Hepatocyte (in vitro differentiated cells): ENCODE results near the gene PTPRN2. TPM values are rescaled to one million over a fixed set of nuclear protein-coding genes. Genes with fewer than 3 reads are reported as not detected.

ENCODE experiments used
- DNase-seq: peaks from one replicate; pipeline ENCODE4 v3.0.0-alpha.2; 2016; ENCODE audit warnings: low spot score
- H2AFZ ChIP-seq: fragments of 200-600 bp; sonication (generic); 2 replicates; pipeline ENCODE4 v1.6.0; 2016; ENCODE audit warnings: antibody characterized with exemption, mild to moderate bottlenecking
- H3K27ac ChIP-seq: fragments of 200-600 bp; sonication (generic); 2 replicates; pipeline ENCODE4 v1.5.1; 2016; ENCODE audit warnings: mild to moderate bottlenecking
- H3K27me3 ChIP-seq: fragments of 200-600 bp; sonication (generic); 2 replicates; pipeline ENCODE4 v1.6.1; 2016
- H3K36me3 ChIP-seq: fragments of 200-600 bp; sonication (generic); replicated peaks from 2 replicates; pipeline ENCODE4 v1.5.1; 2016; ENCODE audit warnings: low read depth; ENCODE audit not compliant: insufficient read depth
- H3K4me1 ChIP-seq: fragments of 200-600 bp; sonication (generic); 2 replicates; pipeline ENCODE4 v1.5.1; 2016; ENCODE audit warnings: mild to moderate bottlenecking, moderate library complexity; ENCODE audit not compliant: insufficient read depth
- H3K4me2 ChIP-seq: fragments of 200-600 bp; sonication (generic); 2 replicates; pipeline ENCODE4 v1.6.0; 2016
- H3K4me3 ChIP-seq: fragments of 200-600 bp; sonication (generic); 2 replicates; pipeline ENCODE4 v1.5.1; 2016; ENCODE audit warnings: mild to moderate bottlenecking
- H3K79me2 ChIP-seq: fragments of 200-600 bp; sonication (generic); 2 replicates; pipeline ENCODE4 v1.6.0; 2017; ENCODE audit warnings: mild to moderate bottlenecking
- H3K9me2 ChIP-seq: fragments of 200-600 bp; sonication (generic); replicated peaks from 2 replicates; pipeline ENCODE4 v1.6.0; 2017; ENCODE audit warnings: mild to moderate bottlenecking; ENCODE audit not compliant: insufficient read depth
- H3K9me3 ChIP-seq: fragments of 200-600 bp; sonication (generic); 2 replicates; pipeline ENCODE4 v1.5.1; 2016; ENCODE audit warnings: low read depth, mild to moderate bottlenecking
- H4K20me1 ChIP-seq: fragments of 200-600 bp; sonication (generic); 2 replicates; pipeline ENCODE4 v1.6.0; 2016; ENCODE audit warnings: mild to moderate bottlenecking; ENCODE audit not compliant: insufficient read depth, poor library complexity, severe bottlenecking
- CTCF ChIP-seq: fragments of 200-600 bp; sonication (generic); IDR thresholded peaks from 2 replicates; pipeline ENCODE4 v1.5.1; 2016; ENCODE audit warnings: antibody characterized with exemption, mild to moderate bottlenecking; ENCODE audit not compliant: poor library complexity
- EZH2 ChIP-seq: fragments of 200-600 bp; sonication (generic); IDR thresholded peaks from 2 replicates; pipeline ENCODE4 v1.6.1; 2016; ENCODE audit warnings: antibody characterized with exemption, mild to moderate bottlenecking, borderline replicate concordance
- EZH2phosphoT487 ChIP-seq: fragments of 200-600 bp; sonication (generic); IDR thresholded peaks from one replicate; pipeline ENCODE4 v1.6.1; 2018; ENCODE audit warnings: antibody characterized with exemption, mild to moderate bottlenecking, low read depth, moderate library complexity; ENCODE audit not compliant: unreplicated experiment, severe bottlenecking
- WGBS: methylation state at CpG from one replicate; pipeline ENCODE4 v1.1.6; 2016; ENCODE audit warnings: low lambda C conversion rate; ENCODE audit errors: missing lambda C conversion rate; 5-methylcytosine and 5-hydroxymethylcytosine counted together
- polyA plus RNA-seq: library from polyadenylated mRNA; unstranded; fragments of >200 nt; fragmentation: Nextera tagmentation; extraction: Ambion mirVana; gene quantifications from 2 replicates; pipeline ENCODE4 v1.2.1, GENCODE V29; 2016
- total RNA-seq: library from RNA; depleted of rRNA; stranded (reverse); fragments of >200 nt; gene quantifications from 2 replicates; pipeline ENCODE4 v1.2.3, GENCODE V29; 2014

PTPRN2 gene
- total and polyA plus RNA-seq, 2 experiments from 2014 or later, result 2.1 to 3.3 TPM

DNA sequence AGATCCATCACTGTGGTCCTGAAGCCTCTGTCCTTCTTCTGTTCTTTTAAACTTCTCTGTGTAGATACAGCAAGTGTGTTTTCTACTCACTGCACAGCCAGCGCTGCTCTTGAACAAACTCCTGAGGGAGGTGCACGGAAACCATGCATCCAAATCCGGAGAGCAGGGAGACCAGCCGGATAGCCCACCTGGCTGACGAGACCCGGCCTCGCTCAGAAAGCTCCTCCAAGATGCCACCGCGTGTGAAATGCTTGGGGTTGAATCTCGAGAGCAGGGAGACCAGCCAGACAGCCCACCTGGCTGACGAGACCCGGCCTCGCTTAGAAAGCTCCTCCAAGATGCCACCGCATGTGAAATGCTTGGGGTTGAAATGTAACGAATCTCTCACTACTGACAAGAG is 602.0 kb downstream of the PTPRN2 start:
- no peak for DNase-seq
- Histone ChIP-seq H3K4me1 (no peaks in the 10 kb centered on the region), H3K79me2 (no peaks in the 10 kb centered on the region), H4K20me1 (no peaks in the 10 kb centered on the region), H3K4me3 (no peak overlapping the region), H3K36me3 (no peaks in the 10 kb centered on the region), H3K27me3 (no peaks in the 10 kb centered on the region), H3K9me3 (no peaks in the 10 kb centered on the region), H3K4me2 (no peak overlapping the region), H2AFZ (no peak overlapping the region), H3K9me2 (no peaks in the 10 kb centered on the region), H3K27ac (no peak overlapping the region)
- 94% methylated on average over 15 of the region's 15 CpGs for WGBS
- TF ChIP-seq EZH2 (no peak), EZH2phosphoT487 (no peak), CTCF (no peak)

- no peaks in the 10 kb centered on the region for H3K9me2 ChIP-seq
- H4K20me1 ChIP-seq, result no peaks in the 10 kb centered on the region
- H3K4me3 ChIP-seq, result no peak overlapping the region
- H3K79me2 ChIP-seq, result no peaks in the 10 kb centered on the region
- TF ChIP-seq EZH2 (no peak), CTCF (no peak), EZH2phosphoT487 (no peak)
- H2AFZ ChIP-seq, result no peak overlapping the region
- no peaks in the 10 kb centered on the region for H3K4me1 ChIP-seq
- H3K36me3 ChIP-seq, result no peaks in the 10 kb centered on the region
- H3K27ac ChIP-seq, result no peak overlapping the region
- 95% methylated on average over 18 of the region's 25 CpGs for WGBS
- no peaks in the 10 kb centered on the region for H3K9me3 ChIP-seq
- no peaks in the 10 kb centered on the region for H3K27me3 ChIP-seq
- no peak for DNase-seq
- H3K4me2 ChIP-seq, result no peak overlapping the region
These were observed 603.0 kb downstream of the PTPRN2 start for GRCh38 chr7:157984423-157985163.

DNA sequence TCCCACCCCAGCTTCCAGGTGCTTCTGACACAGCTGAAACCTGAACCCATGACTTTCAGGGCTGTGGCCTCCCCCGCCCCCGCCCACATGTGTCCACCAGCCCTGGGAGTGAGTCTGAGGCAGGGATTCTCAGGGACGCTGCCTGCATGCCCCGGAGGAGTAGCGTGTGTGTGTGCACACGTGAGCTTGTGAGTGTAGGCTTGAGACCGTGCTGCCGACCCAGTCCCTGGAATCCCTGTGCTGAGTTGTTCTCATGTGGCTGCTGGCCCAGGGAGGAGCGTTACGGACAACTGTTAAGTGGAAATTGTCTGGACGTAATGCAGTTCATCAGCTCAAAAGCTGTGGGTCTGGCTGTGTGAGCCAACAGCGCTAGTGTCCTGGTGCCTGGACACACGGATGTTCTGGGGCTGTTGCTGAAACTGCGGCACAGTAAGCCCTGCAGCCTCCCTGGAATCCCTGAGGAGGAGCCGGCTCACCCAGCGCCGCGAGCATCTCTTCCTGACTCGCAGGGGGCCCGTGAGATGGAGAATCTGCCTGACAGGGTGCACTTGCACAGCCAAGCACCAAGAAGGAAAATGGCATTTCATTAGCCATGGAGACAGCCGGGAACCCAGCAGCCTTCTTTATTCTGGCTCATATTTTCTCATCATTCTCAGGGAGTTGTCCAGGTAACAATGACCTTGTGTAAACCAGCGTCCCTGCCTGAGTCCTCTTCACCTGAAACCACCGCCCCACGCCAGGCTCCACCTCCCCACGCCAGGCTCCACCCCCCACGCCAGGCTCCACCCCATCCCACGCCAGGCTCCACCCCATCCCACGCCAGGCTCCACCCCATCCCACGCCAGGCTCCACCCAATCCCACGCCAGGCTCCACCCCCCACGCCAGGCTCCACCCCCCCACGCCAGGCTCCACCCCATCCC is 603.9 kb downstream of the PTPRN2 start:
- no peaks in the 10 kb centered on the region for H4K20me1 ChIP-seq
- no peaks in the 10 kb centered on the region for H3K27me3 ChIP-seq
- H2AFZ ChIP-seq, result no peak overlapping the region
- H3K4me2 ChIP-seq, result no peak overlapping the region
- no peak overlapping the region for H3K27ac ChIP-seq
- TF ChIP-seq EZH2 (no peak), EZH2phosphoT487 (no peak)
- no peaks in the 10 kb centered on the region for H3K4me1 ChIP-seq
- 82% methylated on average over 23 of the region's 32 CpGs for WGBS
- DNase-seq, result no peak
- H3K79me2 ChIP-seq, result no peaks in the 10 kb centered on the region
- H3K4me3 ChIP-seq, result no peak overlapping the region
- no peaks in the 10 kb centered on the region for H3K36me3 ChIP-seq
- H3K9me2 ChIP-seq, result no peaks in the 10 kb centered on the region
- no peaks in the 10 kb centered on the region for H3K9me3 ChIP-seq

- WGBS, result 83% methylated on average over 3 of the region's 5 CpGs
- no peak overlapping the region for H3K27ac ChIP-seq
- TF ChIP-seq EZH2 (no peak), CTCF (no peak), EZH2phosphoT487 (no peak)
- H2AFZ ChIP-seq, result no peak overlapping the region
- H3K4me1 ChIP-seq, result no peaks in the 10 kb centered on the region
- H3K36me3 ChIP-seq, result no peaks in the 10 kb centered on the region
- H3K9me2 ChIP-seq, result no peaks in the 10 kb centered on the region
- H3K4me3 ChIP-seq, result no peak overlapping the region
- DNase-seq, result no peak
- H3K79me2 ChIP-seq, result no peaks in the 10 kb centered on the region
- no peaks in the 10 kb centered on the region for H3K27me3 ChIP-seq
- no peaks in the 10 kb centered on the region for H3K9me3 ChIP-seq
- H4K20me1 ChIP-seq, result no peaks in the 10 kb centered on the region
- no peak overlapping the region for H3K4me2 ChIP-seq
These were observed 605.8 kb downstream of the PTPRN2 start for GRCh38 chr7:157981778-157982177.
